H9 (cell line): Measurements from ENCODE around the gene EML1. TPM values are rescaled to one million over a fixed set of nuclear protein-coding genes. Genes with fewer than 3 reads are reported as not detected.

Source experiments
- DNase-seq: peaks from one replicate; pipeline ENCODE4 v3.0.0-alpha.2; 2017
- H2AFZ ChIP-seq: one replicate; pipeline ENCODE4 v1.6.1; 2013; ENCODE audit warnings: mild to moderate bottlenecking, low read length, control low read depth, moderate library complexity
- H2AK5ac ChIP-seq: 2 replicates; pipeline ENCODE4 v1.6.1; 2013; ENCODE audit warnings: low read length, control low read depth, mixed read lengths; ENCODE audit not compliant: insufficient read length
- H2BK120ac ChIP-seq: one replicate; pipeline ENCODE4 v1.6.1; 2013; ENCODE audit warnings: low read depth, mild to moderate bottlenecking, low read length, control low read depth, inconsistent platforms; ENCODE audit not compliant: poor library complexity, severe bottlenecking
- H2BK12ac ChIP-seq: 2 replicates; pipeline ENCODE4 v1.6.1; 2013; ENCODE audit warnings: low read length, control low read depth, mixed read lengths, low read depth; ENCODE audit not compliant: insufficient read length
- H2BK15ac ChIP-seq: 2 replicates; pipeline ENCODE4 v1.6.1; 2013; ENCODE audit warnings: low read depth, low read length, control low read depth
- H2BK20ac ChIP-seq: one replicate; pipeline ENCODE4 v1.6.1; 2013; ENCODE audit warnings: low read depth, mild to moderate bottlenecking, low read length, control low read depth, inconsistent platforms; ENCODE audit not compliant: poor library complexity, severe bottlenecking
- H2BK5ac ChIP-seq: 2 replicates; pipeline ENCODE4 v1.6.1; 2013; ENCODE audit warnings: low read length, control low read depth, mixed read lengths; ENCODE audit not compliant: insufficient read length
- H3K14ac ChIP-seq: 2 replicates; pipeline ENCODE4 v1.6.1; 2013; ENCODE audit warnings: low read length, control low read depth; ENCODE audit not compliant: insufficient read depth
- H3K18ac ChIP-seq: 2 replicates; pipeline ENCODE4 v1.6.1; 2013; ENCODE audit warnings: low read depth, mild to moderate bottlenecking, mixed read lengths, low read length, control low read depth; ENCODE audit not compliant: insufficient read length
- H3K23ac ChIP-seq: 2 replicates; pipeline ENCODE4 v1.6.1; 2013; ENCODE audit warnings: low read length, control low read depth, mixed read lengths, low read depth; ENCODE audit not compliant: insufficient read length
- H3K23me2 ChIP-seq: 2 replicates; pipeline ENCODE4 v1.6.1; 2013; ENCODE audit warnings: low read depth, mild to moderate bottlenecking, mixed read lengths, low read length, control low read depth; ENCODE audit not compliant: insufficient read length, poor library complexity, severe bottlenecking
- H3K27ac ChIP-seq: 2 replicates; pipeline ENCODE4 v1.5.1; 2013; ENCODE audit warnings: low read length, control low read depth, mixed read lengths, low read depth; ENCODE audit not compliant: insufficient read length
- H3K27me3 ChIP-seq: 2 replicates; pipeline ENCODE4 v1.6.1; 2013; ENCODE audit warnings: low read length, control low read depth, inconsistent platforms; ENCODE audit not compliant: insufficient read depth
- H3K4ac ChIP-seq: 2 replicates; pipeline ENCODE4 v1.6.1; 2013; ENCODE audit warnings: low read depth, mild to moderate bottlenecking, control low read depth, inconsistent platforms, low read length, moderate library complexity
- H3K4me1 ChIP-seq: 2 replicates; pipeline ENCODE4 v1.6.1; 2013; ENCODE audit warnings: low read length, control low read depth, inconsistent platforms; ENCODE audit not compliant: insufficient read depth
- H3K4me2 ChIP-seq: 2 replicates; pipeline ENCODE4 v1.6.1; 2013; ENCODE audit warnings: low read length, control low read depth, mixed read lengths; ENCODE audit not compliant: insufficient read length, insufficient read depth
- H3K56ac ChIP-seq: 2 replicates; pipeline ENCODE4 v1.6.1; 2013; ENCODE audit warnings: low read depth, mild to moderate bottlenecking, mixed read lengths, low read length, control low read depth; ENCODE audit not compliant: insufficient read length
- H3K79me1 ChIP-seq: 2 replicates; pipeline ENCODE4 v1.6.1; 2013; ENCODE audit warnings: low read depth, mild to moderate bottlenecking, moderate library complexity, low read length, control low read depth, inconsistent platforms; ENCODE audit not compliant: insufficient read depth, poor library complexity, severe bottlenecking
- H3K79me2 ChIP-seq: 2 replicates; pipeline ENCODE4 v1.6.1; 2013; ENCODE audit warnings: low read length, control low read depth, inconsistent platforms; ENCODE audit not compliant: insufficient read depth
- H3K9ac ChIP-seq: 2 replicates; pipeline ENCODE4 v1.6.1; 2013; ENCODE audit warnings: low read length, control low read depth, mixed read lengths; ENCODE audit not compliant: insufficient read length; ENCODE audit errors: extremely low read depth
- H3K9me3 ChIP-seq: one replicate; pipeline ENCODE4 v1.6.1; 2013; ENCODE audit warnings: low read depth, low read length, inconsistent platforms; ENCODE audit not compliant: control insufficient read depth
- H3T11ph ChIP-seq: one replicate; pipeline ENCODE4 v1.6.1; 2013; ENCODE audit warnings: mild to moderate bottlenecking, low read length, control low read depth, inconsistent platforms
- H4K20me1 ChIP-seq: one replicate; pipeline ENCODE4 v1.6.1; 2013; ENCODE audit not compliant: control insufficient read depth, insufficient read length, insufficient read depth
- H4K5ac ChIP-seq: 2 replicates; pipeline ENCODE4 v1.6.1; 2013; ENCODE audit warnings: low read depth, mild to moderate bottlenecking, mixed read lengths, low read length, control low read depth; ENCODE audit not compliant: insufficient read length
- H4K8ac ChIP-seq: replicated peaks from 2 replicates; pipeline ENCODE4 v1.6.1; 2013; ENCODE audit warnings: low read length, control low read depth, mixed read lengths, low read depth; ENCODE audit not compliant: insufficient read length
- H4K91ac ChIP-seq: 2 replicates; pipeline ENCODE4 v1.6.1; 2013; ENCODE audit warnings: low read depth, mild to moderate bottlenecking, moderate library complexity, mixed read lengths, low read length, control low read depth; ENCODE audit not compliant: insufficient read length
- H3K27ac Mint-ChIP-seq, 3 experiments: 2 replicates in 2 of 3; 3 replicates in 1 of 3; pipeline ENCODE4 v1.8.0; 2020 to 2021; ENCODE audit warnings: mixed read lengths in 3 of 3, mild to moderate bottlenecking in 1 of 3, moderate library complexity in 1 of 3
- H3K27me3 Mint-ChIP-seq: 2 replicates; pipeline ENCODE4 v1.8.0; 2021; ENCODE audit warnings: low read depth, mild to moderate bottlenecking, moderate library complexity, mixed read lengths
- H3K36me3 Mint-ChIP-seq, 3 experiments: 2 replicates in 2 of 3; 3 replicates in 1 of 3; pipeline ENCODE4 v1.8.0; 2020 to 2021; ENCODE audit warnings: low read depth in 3 of 3, mixed read lengths in 3 of 3; ENCODE audit not compliant: insufficient read depth in 1 of 3
- H3K4me1 Mint-ChIP-seq, 2 experiments: 2 replicates each; pipeline ENCODE4 v1.8.0; 2020; ENCODE audit warnings: mixed read lengths in 2 of 2
- H3K4me3 Mint-ChIP-seq, 2 experiments: 2 replicates in 1 of 2; 3 replicates in 1 of 2; pipeline ENCODE4 v1.8.0; 2020 to 2021; ENCODE audit warnings: mild to moderate bottlenecking in 2 of 2, mixed read lengths in 2 of 2, moderate library complexity in 1 of 2
- H3K9me3 Mint-ChIP-seq, 2 experiments: 2 replicates in 1 of 2; 3 replicates in 1 of 2; pipeline ENCODE4 v1.8.0; 2020; ENCODE audit warnings: mild to moderate bottlenecking in 2 of 2, mixed read lengths in 2 of 2, moderate library complexity in 1 of 2
- CTCF ChIP-seq: fragments of 200-600 bp; sonication (generic); conservative IDR thresholded peaks from 3 replicates; pipeline ENCODE4 v1.8.0; 2021; ENCODE audit warnings: antibody characterized with exemption, mild to moderate bottlenecking
- WGBS: extraction: QIAGEN DNeasy Blood & Tissue Kit; methylation state at CpG from one replicate; pipeline ENCODE4 v1.1.7; 2013; ENCODE audit warnings: missing lambda C conversion rate, low lambda C conversion rate, mixed read lengths; ENCODE audit not compliant: insufficient read length; ENCODE audit errors: extremely low coverage; 5-methylcytosine and 5-hydroxymethylcytosine counted together
- total RNA-seq: library from RNA; stranded (reverse); gene quantifications from 2 replicates; pipeline ENCODE4 v1.2.1, GENCODE V29; 2021

EML1 gene
- total RNA-seq, 1 experiment from 2014 or later, result 16.7 TPM

GRCh38 chr14:99747582-99748330 lies 45.5 kb upstream of the EML1 start:
- Histone ChIP-seq H2BK5ac (no peak overlapping the region), H3K79me1 (no peaks in the 10 kb centered on the region), H3K4ac (no peak overlapping the region), H3K27me3 (no peaks in the 10 kb centered on the region), H2AK5ac (no peak overlapping the region), H4K91ac (no peak overlapping the region), H3K4me2 (no peak overlapping the region), H3K23ac (no peak overlapping the region), H3K27ac (no peak overlapping the region), H3T11ph (no peak overlapping the region), H3K9ac (no peak overlapping the region), H2BK12ac (no peak overlapping the region), H2BK120ac (no peak overlapping the region), H4K8ac (no peak overlapping the region), H3K18ac (no peak overlapping the region), H2BK15ac (no peak overlapping the region), H2AFZ (no peak overlapping the region), H3K14ac (no peak overlapping the region), H3K4me1 (peaks cover 8% of the 10 kb centered on the region), H3K9me3 (no peaks in the 10 kb centered on the region), H4K20me1 (no peaks in the 10 kb centered on the region), H4K5ac (no peak overlapping the region), H2BK20ac (no peak overlapping the region), H3K56ac (no peak overlapping the region), H3K79me2 (no peaks in the 10 kb centered on the region), H3K23me2 (no peaks in the 10 kb centered on the region)
- no CpG with 5 or more reads among the region's 22 CpGs for WGBS
- no peak for TF ChIP-seq CTCF
- peaks cover 17% of the 10 kb centered on the region for H3K27me3 Mint-ChIP-seq
- H3K9me3 Mint-ChIP-seq, result no peaks in the 10 kb centered on the region; a peak in 1 of 5 replicates
- H3K27ac Mint-ChIP-seq, result no peak overlapping the region
- no peaks in the 10 kb centered on the region for H3K36me3 Mint-ChIP-seq
- no peak for DNase-seq
- no peak overlapping the region for H3K4me3 Mint-ChIP-seq
- peaks cover 28 to 35% of the 10 kb centered on the region in 2 experiments for H3K4me1 Mint-ChIP-seq
